Measurements from ENCODE around the gene CORT. TPM values are rescaled to one million over a fixed set of nuclear protein-coding genes. Genes with fewer than 3 reads are reported as not detected.

CORT gene, protein sequence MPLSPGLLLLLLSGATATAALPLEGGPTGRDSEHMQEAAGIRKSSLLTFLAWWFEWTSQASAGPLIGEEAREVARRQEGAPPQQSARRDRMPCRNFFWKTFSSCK
- 0.48 to 0.66 TPM (median 0.48 TPM) in 3 replicates for total RNA-seq (2021)
- percentile 51 among the genes with signal in this experiment for Bru-seq, nascent RNA
- long read RNA-seq, experiment 1: 0 reads
- long read RNA-seq, experiment 2: 0 reads
- long read RNA-seq, experiment 3: 0 reads

DNA sequence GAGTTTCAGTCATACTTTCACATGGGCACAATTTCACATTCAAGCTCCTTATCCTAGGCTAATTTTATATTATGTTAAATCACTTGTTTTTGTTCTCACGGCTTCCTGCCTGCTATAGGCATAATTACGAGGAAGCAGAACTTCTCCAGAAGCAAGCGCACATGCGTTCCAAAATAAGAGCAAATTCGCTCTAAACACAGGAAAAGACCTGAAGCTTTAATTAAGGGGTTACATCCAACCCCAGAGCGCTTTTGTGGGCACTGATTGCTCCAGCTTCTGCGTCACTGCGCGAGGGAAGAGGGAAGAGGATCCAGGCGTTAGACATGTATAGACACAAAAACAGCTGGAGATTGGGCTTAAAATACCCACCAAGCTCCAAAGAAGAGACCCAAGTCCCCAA, at the start of gene CORT:
CORT (plus strand) TSS at position 281 of the 400 bp plus-strand sequence. CDS start 193 bp downstream, outside the sequence.
- TF ChIP-seq NFYB (CRISPR knock-in tag; conservative IDR thresholded peaks at IDR 0.05; ENCODE audit: low read depth) (no peak), ZNF416 (CRISPR knock-in tag; IDR thresholded peaks at IDR 0.05) (no peak), ETV6 (CRISPR knock-in tag; IDR thresholded peaks at IDR 0.05) (no peak), ARID4B (CRISPR knock-in tag; IDR thresholded peaks at IDR 0.05; ENCODE audit: borderline replicate concordance) (no peak)
- ATAC-seq (no peak), DNase-seq (ENCODE audit: low spot score) (no peak)
- CTCF ChIA-PET: interaction anchor here (0.5 to 5.0 kb wide), 5 partner anchors 15 to 403 kb away, joined by 3 to 35 read pairs (median 3); partner anchors contain the start of gene CENPS
- no peaks in the 10 kb centered on the region; the same call in 1 of the 2 replicates for H3K27me3 Mint-ChIP-seq (ENCODE audit: low read depth)
- 0 out of 2 replicates have a peak within 1 kb of the TSS, but pooled peaks have one; percentile 25 for H3K4me3 Mint-ChIP-seq
- POLR2A ChIA-PET: interaction anchor here (0.6 kb wide), 1 partner anchor 814 kb away, joined by 3 read pairs; no protein-coding TSS in a partner anchor
- peaks cover 23% of the 10 kb centered on the region for H3K4me1 Mint-ChIP-seq
- no peaks in the 10 kb centered on the region for H3K9me3 Mint-ChIP-seq
- peak within 1 kb of the TSS; percentile 22; the same call in 1 of the 2 replicates for H3K27ac Mint-ChIP-seq
- 0 out of 2 replicates have a peak, but pooled peaks cover 3% of the 10 kb centered on the region for H3K36me3 Mint-ChIP-seq

DNA sequence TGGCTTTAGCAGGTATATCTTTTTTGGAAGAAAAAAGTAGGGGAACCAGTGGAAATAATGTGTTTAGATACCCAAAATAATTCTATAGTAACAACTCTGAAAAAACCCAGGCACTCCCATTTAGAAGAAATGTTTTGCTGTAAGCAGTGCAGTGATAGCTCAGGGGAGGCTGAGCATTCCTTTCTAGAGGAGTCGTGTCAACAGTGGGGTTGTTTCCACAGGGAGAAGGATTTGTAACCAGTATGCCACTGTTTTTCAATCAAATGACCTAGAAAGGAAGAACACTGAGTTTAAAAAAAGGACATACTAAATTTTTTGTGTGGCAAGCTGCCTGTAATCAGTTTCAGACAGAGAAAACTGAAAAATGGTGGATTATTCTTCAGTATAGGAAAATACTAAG, 48.5 kb upstream of the CORT start:
- no peak for DNase-seq (ENCODE audit: low spot score)
- ChIA-PET POLR2A (no interaction called here), CTCF (no interaction called here)
- TF ChIP-seq PREB (CRISPR knock-in tag; IDR thresholded peaks at IDR 0.05; ENCODE audit: borderline replicate concordance): no peak
- no peak for TF ChIP-seq GABPB1 (CRISPR knock-in tag; IDR thresholded peaks at IDR 0.05)
- TF ChIP-seq, protein P1, sequence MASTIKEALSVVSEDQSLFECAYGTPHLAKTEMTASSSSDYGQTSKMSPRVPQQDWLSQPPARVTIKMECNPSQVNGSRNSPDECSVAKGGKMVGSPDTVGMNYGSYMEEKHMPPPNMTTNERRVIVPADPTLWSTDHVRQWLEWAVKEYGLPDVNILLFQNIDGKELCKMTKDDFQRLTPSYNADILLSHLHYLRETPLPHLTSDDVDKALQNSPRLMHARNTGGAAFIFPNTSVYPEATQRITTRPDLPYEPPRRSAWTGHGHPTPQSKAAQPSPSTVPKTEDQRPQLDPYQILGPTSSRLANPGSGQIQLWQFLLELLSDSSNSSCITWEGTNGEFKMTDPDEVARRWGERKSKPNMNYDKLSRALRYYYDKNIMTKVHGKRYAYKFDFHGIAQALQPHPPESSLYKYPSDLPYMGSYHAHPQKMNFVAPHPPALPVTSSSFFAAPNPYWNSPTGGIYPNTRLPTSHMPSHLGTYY (CRISPR knock-in tag; IDR thresholded peaks at IDR 0.05): no peak
- TF ChIP-seq ZBTB43 (CRISPR knock-in tag; IDR thresholded peaks at IDR 0.05): no peak
- TF ChIP-seq ATF1 (CRISPR knock-in tag; IDR thresholded peaks at IDR 0.05): no peak
- TF ChIP-seq, protein P2, sequence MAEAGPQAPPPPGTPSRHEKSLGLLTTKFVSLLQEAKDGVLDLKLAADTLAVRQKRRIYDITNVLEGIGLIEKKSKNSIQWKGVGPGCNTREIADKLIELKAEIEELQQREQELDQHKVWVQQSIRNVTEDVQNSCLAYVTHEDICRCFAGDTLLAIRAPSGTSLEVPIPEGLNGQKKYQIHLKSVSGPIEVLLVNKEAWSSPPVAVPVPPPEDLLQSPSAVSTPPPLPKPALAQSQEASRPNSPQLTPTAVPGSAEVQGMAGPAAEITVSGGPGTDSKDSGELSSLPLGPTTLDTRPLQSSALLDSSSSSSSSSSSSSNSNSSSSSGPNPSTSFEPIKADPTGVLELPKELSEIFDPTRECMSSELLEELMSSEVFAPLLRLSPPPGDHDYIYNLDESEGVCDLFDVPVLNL (CRISPR knock-in tag; IDR thresholded peaks at IDR 0.05; ENCODE audit: borderline replicate concordance, low read depth): no peak
- TF ChIP-seq JUN (CRISPR knock-in tag; IDR thresholded peaks at IDR 0.05): no peak
- no peak for TF ChIP-seq ZNF423 (CRISPR knock-in tag; IDR thresholded peaks at IDR 0.05)
- TF ChIP-seq, protein P3, sequence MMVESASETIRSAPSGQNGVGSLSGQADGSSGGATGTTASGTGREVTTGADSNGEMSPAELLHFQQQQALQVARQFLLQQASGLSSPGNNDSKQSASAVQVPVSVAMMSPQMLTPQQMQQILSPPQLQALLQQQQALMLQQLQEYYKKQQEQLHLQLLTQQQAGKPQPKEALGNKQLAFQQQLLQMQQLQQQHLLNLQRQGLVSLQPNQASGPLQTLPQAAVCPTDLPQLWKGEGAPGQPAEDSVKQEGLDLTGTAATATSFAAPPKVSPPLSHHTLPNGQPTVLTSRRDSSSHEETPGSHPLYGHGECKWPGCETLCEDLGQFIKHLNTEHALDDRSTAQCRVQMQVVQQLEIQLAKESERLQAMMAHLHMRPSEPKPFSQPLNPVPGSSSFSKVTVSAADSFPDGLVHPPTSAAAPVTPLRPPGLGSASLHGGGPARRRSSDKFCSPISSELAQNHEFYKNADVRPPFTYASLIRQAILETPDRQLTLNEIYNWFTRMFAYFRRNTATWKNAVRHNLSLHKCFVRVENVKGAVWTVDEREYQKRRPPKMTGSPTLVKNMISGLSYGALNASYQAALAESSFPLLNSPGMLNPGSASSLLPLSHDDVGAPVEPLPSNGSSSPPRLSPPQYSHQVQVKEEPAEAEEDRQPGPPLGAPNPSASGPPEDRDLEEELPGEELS (CRISPR knock-in tag; IDR thresholded peaks at IDR 0.05): no peak
- no peak for TF ChIP-seq ZNF416 (CRISPR knock-in tag; IDR thresholded peaks at IDR 0.05)
- TF ChIP-seq ETV6 (CRISPR knock-in tag; IDR thresholded peaks at IDR 0.05): no peak
- no peak for TF ChIP-seq FOXJ3 (CRISPR knock-in tag; IDR thresholded peaks at IDR 0.05; ENCODE audit: borderline replicate concordance)
- no peak for TF ChIP-seq MLX (CRISPR knock-in tag; IDR thresholded peaks at IDR 0.05)
- no peak for TF ChIP-seq ARID4B (CRISPR knock-in tag; IDR thresholded peaks at IDR 0.05; ENCODE audit: borderline replicate concordance)
- Mint-ChIP-seq H3K4me3 (no peak overlapping the region), H3K9me3 (0 out of 2 replicates have a peak, but pooled peaks cover 4% of the 10 kb centered on the region), H3K4me1 (peaks cover 12% of the 10 kb centered on the region), H3K36me3 (peaks cover 47% of the 10 kb centered on the region), H3K27ac (peak overlapping the region; percentile 37), H3K27me3 (ENCODE audit: low read depth) (no peaks in the 10 kb centered on the region; the same call in 1 of the 2 replicates)
- ATAC-seq: no peak

Data from WTC11 (cell line).